ENCODE data around the gene TMEM252.

GRCh38 chr9:68489646-68490045 is 51.0 kb downstream of the TMEM252 start:
- TF ChIP-seq BACH2 (CRISPR knock-in tag; IDR thresholded peaks at IDR 0.05; ENCODE audit: borderline replicate concordance) = no peak
- TF ChIP-seq RARB (CRISPR knock-in tag; IDR thresholded peaks at IDR 0.05) = no peak
- no peak for TF ChIP-seq PPARA (CRISPR knock-in tag; IDR thresholded peaks at IDR 0.05; ENCODE audit: borderline replicate concordance)
- no peak for TF ChIP-seq TCF4 (CRISPR knock-in tag; IDR thresholded peaks at IDR 0.05; ENCODE audit: borderline replicate concordance)
- TF ChIP-seq GLIS3 (CRISPR knock-in tag; IDR thresholded peaks at IDR 0.05) = no peak
- no peak for TF ChIP-seq CSRNP3 (CRISPR knock-in tag; IDR thresholded peaks at IDR 0.05)
- TF ChIP-seq, protein P1, sequence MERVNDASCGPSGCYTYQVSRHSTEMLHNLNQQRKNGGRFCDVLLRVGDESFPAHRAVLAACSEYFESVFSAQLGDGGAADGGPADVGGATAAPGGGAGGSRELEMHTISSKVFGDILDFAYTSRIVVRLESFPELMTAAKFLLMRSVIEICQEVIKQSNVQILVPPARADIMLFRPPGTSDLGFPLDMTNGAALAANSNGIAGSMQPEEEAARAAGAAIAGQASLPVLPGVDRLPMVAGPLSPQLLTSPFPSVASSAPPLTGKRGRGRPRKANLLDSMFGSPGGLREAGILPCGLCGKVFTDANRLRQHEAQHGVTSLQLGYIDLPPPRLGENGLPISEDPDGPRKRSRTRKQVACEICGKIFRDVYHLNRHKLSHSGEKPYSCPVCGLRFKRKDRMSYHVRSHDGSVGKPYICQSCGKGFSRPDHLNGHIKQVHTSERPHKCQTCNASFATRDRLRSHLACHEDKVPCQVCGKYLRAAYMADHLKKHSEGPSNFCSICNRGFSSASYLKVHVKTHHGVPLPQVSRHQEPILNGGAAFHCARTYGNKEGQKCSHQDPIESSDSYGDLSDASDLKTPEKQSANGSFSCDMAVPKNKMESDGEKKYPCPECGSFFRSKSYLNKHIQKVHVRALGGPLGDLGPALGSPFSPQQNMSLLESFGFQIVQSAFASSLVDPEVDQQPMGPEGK (CRISPR knock-in tag; IDR thresholded peaks at IDR 0.05; ENCODE audit: borderline replicate concordance) = no peak
- TF ChIP-seq ISL1 (CRISPR knock-in tag; IDR thresholded peaks at IDR 0.05) = no peak
- no peak for TF ChIP-seq CREB5 (CRISPR knock-in tag; IDR thresholded peaks at IDR 0.05; ENCODE audit: low read depth)
